ENCODE data around the gene OPTC. TPM values are rescaled to one million over a fixed set of nuclear protein-coding genes. Genes with fewer than 3 reads are reported as not detected.

Gene OPTC
- total and polyA plus RNA-seq, 2 of the 8 experiments (the other 6 are each of a cell fraction or from before 2014, with no cell fraction given), result 1.1 to 4.0 TPM

GRCh38 chr1:203459671-203460201 lies 34.2 kb upstream of the OPTC start (continued):
- TF ChIP-seq CEBPB (IDR thresholded peaks at IDR 0.05; ENCODE audit: low read depth, low read length), result no peak
- TF ChIP-seq POLR2A (IDR thresholded peaks at IDR 0.05; ENCODE audit: control extremely low read depth in 1 of 2, low read depth in 2 of 2, low read length in 2 of 2), result no peak
- TF ChIP-seq EGR1 (IDR thresholded peaks at IDR 0.05; ENCODE audit: borderline replicate concordance, low read depth, low read length), result no peak
- TF ChIP-seq BCL11A (IDR thresholded peaks at IDR 0.05; ENCODE audit: low read depth in 2 of 2, low read length in 2 of 2), result no peak
- TF ChIP-seq CTCF (IDR thresholded peaks at IDR 0.05; ENCODE audit: control extremely low read depth in 1 of 3, insufficient read depth in 1 of 3, low read depth in 1 of 3, low read length in 3 of 3), result no peak
- TF ChIP-seq GTF2F1 (IDR thresholded peaks at IDR 0.05; ENCODE audit: borderline replicate concordance, low read depth, low read length), result no peak
